Panc1 (cell line): ENCODE results near the gene SDK1. TPM values are rescaled to one million over a fixed set of nuclear protein-coding genes. Genes with fewer than 3 reads are reported as not detected.

Experiments
- ATAC-seq: fragments of 200-7000 bp; cut with Tn5 transposase; 2 replicates; pipeline ENCODE4 v1.9.1; 2020; ENCODE audit warnings: mild to moderate bottlenecking, moderate library complexity
- BruUV-seq: library from RNA; stranded (reverse); fragments of 400-500 nt; replicated peaks from 2 replicates; lab custom pipeline; 2021; lab: Mats Ljungman, UMichigan
- CTCF ChIA-PET: fragments of 300-600 bp; sonication (Branson Sonifier 250); formaldehyde crosslinking; loops from one replicate; lab custom pipeline; 2022; ENCODE audit warnings: antibody characterized with exemption; lab: Charles Lee
- POLR2A ChIA-PET: fragments of 300-600 bp; sonication (Branson Sonifier 250); formaldehyde crosslinking; loops from one replicate; lab custom pipeline; 2022; ENCODE audit warnings: antibody characterized with exemption; lab: Charles Lee
- DNase-seq: peaks from one replicate; pipeline ENCODE4 v3.0.0-alpha.2; 2010; ENCODE audit warnings: low read depth, low spot score
- H3K27ac ChIP-seq: 2 replicates; pipeline ENCODE4 v1.5.1; 2011; ENCODE audit warnings: mild to moderate bottlenecking, low read length, inconsistent platforms
- H3K27me3 ChIP-seq: fragments of 200-500 bp; sonication (Bioruptor generic); 2 replicates; pipeline ENCODE4 v1.6.0; 2014; ENCODE audit warnings: low read length, inconsistent platforms; ENCODE audit not compliant: control insufficient read depth, insufficient read depth
- H3K36me3 ChIP-seq: fragments of 200-500 bp; sonication (Bioruptor generic); 2 replicates; pipeline ENCODE4 v1.5.1; 2014; ENCODE audit warnings: inconsistent platforms, mild to moderate bottlenecking, low read length, moderate library complexity; ENCODE audit not compliant: control insufficient read depth, insufficient read depth
- H3K4me1 ChIP-seq: 2 replicates; pipeline ENCODE4 v1.5.1; 2011; ENCODE audit warnings: inconsistent platforms, mild to moderate bottlenecking, low read length, moderate library complexity; ENCODE audit not compliant: control insufficient read depth, insufficient read depth
- H3K4me3 ChIP-seq, 2 experiments: 2 replicates each; pipeline ENCODE4 v1.5.1; 2011 to 2012; ENCODE audit warnings: low read depth in 2 of 2, low read length in 2 of 2, mild to moderate bottlenecking in 2 of 2, inconsistent platforms in 1 of 2, moderate library complexity in 1 of 2
- H3K9me3 ChIP-seq: fragments of 200-500 bp; sonication (Bioruptor generic); 2 replicates; pipeline ENCODE4 v1.5.1; 2014; ENCODE audit warnings: low read depth, mild to moderate bottlenecking, inconsistent platforms, low read length, moderate library complexity; ENCODE audit not compliant: control insufficient read depth, insufficient read depth
- POLR2AphosphoS5 ChIP-seq: IDR thresholded peaks from 2 replicates; pipeline ENCODE4 v1.6.1; 2012; ENCODE audit warnings: mild to moderate bottlenecking, low read depth, low read length, moderate library complexity
- SIN3A ChIP-seq: IDR thresholded peaks from 2 replicates; pipeline ENCODE4 v1.6.1; 2012; ENCODE audit warnings: low read depth, mild to moderate bottlenecking, low read length, moderate library complexity, borderline replicate concordance; ENCODE audit not compliant: insufficient read depth
- TCF7L2 ChIP-seq: IDR thresholded peaks from 2 replicates; pipeline ENCODE4 v1.6.1; 2011; ENCODE audit warnings: mild to moderate bottlenecking, low read depth, low read length, inconsistent platforms
- in situ Hi-C: cut with HindIII; loops from 2 replicates; pipeline ENCODE4 v1.10.0; 2016; ENCODE audit warnings: low sequenced_read_pairs, low pct_unique_long_range_greater_than_20kb
- intact Hi-C: fragments of 100-400 bp; cut with micrococcal nuclease; formaldehyde crosslinking; loops from one replicate; pipeline ENCODE4 v1.10.0; 2022; ENCODE audit not compliant: unreplicated experiment
- total RNA-seq: library from RNA; stranded (reverse); gene quantifications from one replicate; pipeline ENCODE4 v1.2.1, GENCODE V29; 2021; ENCODE audit not compliant: unreplicated experiment
- TF ChIP-seq, protein P1 (sequence below), 2 experiments: IDR thresholded peaks; 2 replicates each; pipeline ENCODE4 v1.6.1; 2011 to 2012; ENCODE audit warnings: low read depth in 2 of 2, control low read depth in 1 of 2, low read length in 1 of 2, mild to moderate bottlenecking in 1 of 2, moderate library complexity in 1 of 2; ENCODE audit not compliant: insufficient read depth in 1 of 2
- TF ChIP-seq, protein P2 (sequence below): fragments of 450-650 bp; IDR thresholded peaks from 2 replicates; pipeline ENCODE4 v1.5.1; 2017; ENCODE audit warnings: mild to moderate bottlenecking

The SDK1 gene
- total RNA-seq, 1 experiment from 2014 or later = 47.4 TPM

DNA sequence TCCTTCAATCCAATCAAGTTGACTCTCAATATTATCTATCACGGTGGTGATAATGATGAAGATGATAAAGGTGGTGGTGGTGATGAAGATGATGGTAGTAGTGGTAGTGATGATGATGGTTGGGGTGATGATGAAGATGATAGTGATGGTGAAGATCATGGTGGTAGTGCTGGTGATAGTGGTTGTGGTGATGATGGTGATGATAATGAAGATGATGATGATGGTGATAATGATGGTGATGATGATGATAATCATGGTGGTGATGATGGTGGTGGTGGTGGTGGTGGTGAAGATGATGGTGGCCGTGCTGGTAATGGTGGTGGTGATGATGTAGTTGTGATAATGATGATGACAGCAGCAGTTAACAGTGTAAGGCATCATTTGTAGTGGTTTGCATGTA lies 29.8 kb upstream of the SDK1 start:
- ChIA-PET CTCF (no interaction called here), POLR2A (no interaction called here)
- no TSS peak for BruUV-seq
- no peak for TF ChIP-seq SIN3A
- no peak for TF ChIP-seq POLR2AphosphoS5
- no peak for TF ChIP-seq TCF7L2
- Histone ChIP-seq H3K9me3 (no peaks in the 10 kb centered on the region), H3K36me3 (no peaks in the 10 kb centered on the region), H3K27ac (no peak overlapping the region), H3K4me1 (peaks cover 26% of the 10 kb centered on the region), H3K27me3 (no peaks in the 10 kb centered on the region), H3K4me3 (no peak overlapping the region)
- intact Hi-C loops = loop anchor here (5.0 kb wide), 1 partner anchor 204 kb away; no protein-coding TSS in a partner anchor
- no peak for ATAC-seq
- in situ Hi-C loops = no loop called here
- no peak for DNase-seq

DNA sequence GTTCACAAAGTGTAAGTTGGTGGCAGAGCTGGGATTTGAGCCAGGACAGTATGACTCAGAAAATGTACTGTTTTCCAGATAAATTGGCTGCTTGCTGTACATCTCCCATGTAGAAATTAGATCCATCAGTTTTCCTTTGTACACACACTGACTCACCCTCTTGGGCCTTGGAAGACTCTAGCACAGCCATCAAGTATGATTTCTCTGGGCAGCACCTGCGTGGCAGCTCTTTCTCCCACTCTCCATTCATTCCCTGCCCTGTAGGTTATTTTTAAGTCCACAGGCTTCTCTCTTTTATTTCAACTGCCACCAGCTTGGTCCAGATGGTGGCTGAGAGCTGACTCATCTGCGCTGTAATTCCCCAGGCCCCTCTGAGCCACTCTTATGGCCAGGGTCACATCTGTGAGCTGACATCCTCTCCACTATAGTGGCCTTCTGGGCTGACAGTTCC lies 28.3 kb upstream of the SDK1 start:
- peaks cover 22% of the 10 kb centered on the region for H3K4me1 ChIP-seq
- no peaks in the 10 kb centered on the region for H3K36me3 ChIP-seq
- H3K4me3 ChIP-seq = no peak overlapping the region
- TF ChIP-seq, protein P1, sequence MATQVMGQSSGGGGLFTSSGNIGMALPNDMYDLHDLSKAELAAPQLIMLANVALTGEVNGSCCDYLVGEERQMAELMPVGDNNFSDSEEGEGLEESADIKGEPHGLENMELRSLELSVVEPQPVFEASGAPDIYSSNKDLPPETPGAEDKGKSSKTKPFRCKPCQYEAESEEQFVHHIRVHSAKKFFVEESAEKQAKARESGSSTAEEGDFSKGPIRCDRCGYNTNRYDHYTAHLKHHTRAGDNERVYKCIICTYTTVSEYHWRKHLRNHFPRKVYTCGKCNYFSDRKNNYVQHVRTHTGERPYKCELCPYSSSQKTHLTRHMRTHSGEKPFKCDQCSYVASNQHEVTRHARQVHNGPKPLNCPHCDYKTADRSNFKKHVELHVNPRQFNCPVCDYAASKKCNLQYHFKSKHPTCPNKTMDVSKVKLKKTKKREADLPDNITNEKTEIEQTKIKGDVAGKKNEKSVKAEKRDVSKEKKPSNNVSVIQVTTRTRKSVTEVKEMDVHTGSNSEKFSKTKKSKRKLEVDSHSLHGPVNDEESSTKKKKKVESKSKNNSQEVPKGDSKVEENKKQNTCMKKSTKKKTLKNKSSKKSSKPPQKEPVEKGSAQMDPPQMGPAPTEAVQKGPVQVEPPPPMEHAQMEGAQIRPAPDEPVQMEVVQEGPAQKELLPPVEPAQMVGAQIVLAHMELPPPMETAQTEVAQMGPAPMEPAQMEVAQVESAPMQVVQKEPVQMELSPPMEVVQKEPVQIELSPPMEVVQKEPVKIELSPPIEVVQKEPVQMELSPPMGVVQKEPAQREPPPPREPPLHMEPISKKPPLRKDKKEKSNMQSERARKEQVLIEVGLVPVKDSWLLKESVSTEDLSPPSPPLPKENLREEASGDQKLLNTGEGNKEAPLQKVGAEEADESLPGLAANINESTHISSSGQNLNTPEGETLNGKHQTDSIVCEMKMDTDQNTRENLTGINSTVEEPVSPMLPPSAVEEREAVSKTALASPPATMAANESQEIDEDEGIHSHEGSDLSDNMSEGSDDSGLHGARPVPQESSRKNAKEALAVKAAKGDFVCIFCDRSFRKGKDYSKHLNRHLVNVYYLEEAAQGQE (IDR thresholded peaks at IDR 0.05; ENCODE audit: insufficient read depth in 1 of 2, low read depth in 2 of 2, low read length in 1 of 2) = no peak
- TF ChIP-seq TCF7L2 (no peak), POLR2AphosphoS5 (no peak; the same call in 1 of the 2 replicates), SIN3A (no peak)
- TF ChIP-seq, protein P2, sequence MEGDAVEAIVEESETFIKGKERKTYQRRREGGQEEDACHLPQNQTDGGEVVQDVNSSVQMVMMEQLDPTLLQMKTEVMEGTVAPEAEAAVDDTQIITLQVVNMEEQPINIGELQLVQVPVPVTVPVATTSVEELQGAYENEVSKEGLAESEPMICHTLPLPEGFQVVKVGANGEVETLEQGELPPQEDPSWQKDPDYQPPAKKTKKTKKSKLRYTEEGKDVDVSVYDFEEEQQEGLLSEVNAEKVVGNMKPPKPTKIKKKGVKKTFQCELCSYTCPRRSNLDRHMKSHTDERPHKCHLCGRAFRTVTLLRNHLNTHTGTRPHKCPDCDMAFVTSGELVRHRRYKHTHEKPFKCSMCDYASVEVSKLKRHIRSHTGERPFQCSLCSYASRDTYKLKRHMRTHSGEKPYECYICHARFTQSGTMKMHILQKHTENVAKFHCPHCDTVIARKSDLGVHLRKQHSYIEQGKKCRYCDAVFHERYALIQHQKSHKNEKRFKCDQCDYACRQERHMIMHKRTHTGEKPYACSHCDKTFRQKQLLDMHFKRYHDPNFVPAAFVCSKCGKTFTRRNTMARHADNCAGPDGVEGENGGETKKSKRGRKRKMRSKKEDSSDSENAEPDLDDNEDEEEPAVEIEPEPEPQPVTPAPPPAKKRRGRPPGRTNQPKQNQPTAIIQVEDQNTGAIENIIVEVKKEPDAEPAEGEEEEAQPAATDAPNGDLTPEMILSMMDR = no peak
- no peaks in the 10 kb centered on the region for H3K9me3 ChIP-seq
- ChIA-PET CTCF (no interaction called here), POLR2A (no interaction called here)
- no peaks in the 10 kb centered on the region for H3K27me3 ChIP-seq
- intact Hi-C loops (loop anchor here (5.0 kb wide), 1 partner anchor 205 kb away; no protein-coding TSS in a partner anchor), in situ Hi-C loops (no loop called here)
- BruUV-seq = no TSS peak
- DNase-seq = peak; percentile 90
- peak overlapping the region; percentile 54 for H3K27ac ChIP-seq
- ATAC-seq = peak; percentile 88

DNA sequence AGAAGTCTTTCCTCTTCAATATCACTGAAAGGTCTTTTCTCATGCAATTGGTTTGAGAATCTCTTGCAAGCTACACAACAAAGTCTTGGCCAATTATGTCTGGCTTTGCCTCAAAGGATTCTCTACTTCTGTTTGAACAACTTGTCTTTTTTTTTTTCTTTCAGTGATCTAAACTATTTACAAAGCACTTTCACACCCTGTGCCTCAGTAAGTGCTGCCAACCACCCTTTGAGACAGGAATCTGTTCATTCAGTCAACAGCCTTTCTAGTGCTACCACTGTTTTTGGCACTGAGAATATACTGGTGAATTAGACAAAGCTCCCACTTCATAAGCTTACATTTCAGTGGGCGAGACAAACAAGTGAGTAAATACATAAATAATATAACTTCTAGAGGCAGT lies 26.9 kb upstream of the SDK1 start:
- peaks cover 15% of the 10 kb centered on the region for H3K4me1 ChIP-seq
- DNase-seq (no peak), ATAC-seq (no peak)
- no peak overlapping the region for H3K4me3 ChIP-seq
- H3K36me3 ChIP-seq = no peaks in the 10 kb centered on the region
- intact Hi-C loops = loop anchor here (5.0 kb wide), 1 partner anchor 207 kb away; no protein-coding TSS in a partner anchor
- CTCF ChIA-PET = interaction anchor here (0.6 kb wide), 1 partner anchor 35 kb away, joined by 4 read pairs; no protein-coding TSS in a partner anchor
- no peaks in the 10 kb centered on the region for H3K27me3 ChIP-seq
- in situ Hi-C loops = no loop called here
- POLR2A ChIA-PET = no interaction called here
- TF ChIP-seq SIN3A = no peak
- no peak for TF ChIP-seq POLR2AphosphoS5
- TF ChIP-seq, protein P1 (IDR thresholded peaks at IDR 0.05; ENCODE audit: insufficient read depth in 1 of 2, low read depth in 2 of 2, low read length in 1 of 2) = no peak
- no peak for TF ChIP-seq TCF7L2
- TF ChIP-seq, protein P2 = no peak
- no peaks in the 10 kb centered on the region for H3K9me3 ChIP-seq
- BruUV-seq = no TSS peak
- peak overlapping the region; percentile 55; the same call in 1 of the 2 replicates for H3K27ac ChIP-seq
